ENCODE data around the gene GMDS. TPM values are rescaled to one million over a fixed set of nuclear protein-coding genes. Genes with fewer than 3 reads are reported as not detected.

The GMDS gene
- total RNA-seq, 1 experiment from 2014 or later: 27.6 TPM

DNA sequence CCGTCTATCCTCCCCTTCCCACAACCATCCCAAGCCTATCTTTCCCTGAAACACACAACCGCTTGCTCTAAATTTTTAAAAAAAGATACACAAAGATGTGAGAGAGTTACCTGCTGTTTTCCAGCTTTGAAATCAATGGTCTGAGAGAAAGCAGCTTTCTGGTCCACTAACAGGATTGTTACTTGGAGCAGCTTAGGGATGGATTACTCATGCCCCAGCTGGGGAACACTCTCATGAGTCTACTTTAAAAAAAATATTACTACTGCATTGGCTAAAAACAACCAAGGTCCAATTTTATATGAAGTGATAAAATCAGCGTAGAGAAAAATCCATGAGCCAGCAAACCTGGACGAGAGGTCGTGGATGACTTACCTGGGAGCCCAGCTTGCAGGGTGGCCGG, 665.3 kb downstream of the GMDS start:
- Histone ChIP-seq H2BK20ac (ENCODE audit: low read depth, low read length, poor library complexity, severe bottlenecking) (no peak overlapping the region), H2AFZ (ENCODE audit: low read length) (no peak overlapping the region), H3K79me1 (ENCODE audit: insufficient read depth, low read depth, low read length, poor library complexity, severe bottlenecking) (no peaks in the 10 kb centered on the region), H2BK15ac (ENCODE audit: low read depth, low read length) (no peak overlapping the region), H3T11ph (ENCODE audit: low read length) (no peak overlapping the region), H3K14ac (ENCODE audit: insufficient read depth, low read length) (no peak overlapping the region), H3K4me1 (ENCODE audit: insufficient read depth, low read length) (no peaks in the 10 kb centered on the region), H3K23me2 (ENCODE audit: insufficient read length, low read depth, low read length, poor library complexity, severe bottlenecking) (no peaks in the 10 kb centered on the region), H2BK5ac (ENCODE audit: insufficient read length, low read length) (no peak overlapping the region), H3K56ac (ENCODE audit: insufficient read length, low read depth, low read length) (no peak overlapping the region), H2BK12ac (ENCODE audit: insufficient read length, low read depth, low read length) (no peak overlapping the region), H3K9ac (ENCODE audit: extremely low read depth, insufficient read length, low read length) (no peak overlapping the region), H4K20me1 (ENCODE audit: control insufficient read depth, insufficient read depth, insufficient read length) (no peaks in the 10 kb centered on the region), H3K27me3 (ENCODE audit: insufficient read depth, low read length) (no peaks in the 10 kb centered on the region), H3K79me2 (ENCODE audit: insufficient read depth, low read length) (no peaks in the 10 kb centered on the region), H3K4me2 (ENCODE audit: insufficient read depth, insufficient read length, low read length) (no peak overlapping the region), H2AK5ac (ENCODE audit: insufficient read length, low read length) (no peak overlapping the region), H3K9me3 (ENCODE audit: control insufficient read depth, low read depth, low read length) (no peaks in the 10 kb centered on the region), H4K91ac (ENCODE audit: insufficient read length, low read depth, low read length) (no peak overlapping the region), H2BK120ac (ENCODE audit: low read depth, low read length, poor library complexity, severe bottlenecking) (no peak overlapping the region), H3K27ac (ENCODE audit: insufficient read length, low read depth, low read length) (no peak overlapping the region), H4K8ac (replicated peaks; ENCODE audit: insufficient read length, low read depth, low read length) (no peak overlapping the region), H4K5ac (ENCODE audit: insufficient read length, low read depth, low read length) (no peak overlapping the region), H3K18ac (ENCODE audit: insufficient read length, low read depth, low read length) (no peak overlapping the region), H3K23ac (ENCODE audit: insufficient read length, low read depth, low read length) (no peak overlapping the region), H3K4ac (ENCODE audit: low read depth, low read length) (no peak overlapping the region)
- WGBS (ENCODE audit: extremely low coverage, insufficient read length, low lambda C conversion rate): no CpG with 5 or more reads among the region's 6 CpGs
- TF ChIP-seq, protein P1, sequence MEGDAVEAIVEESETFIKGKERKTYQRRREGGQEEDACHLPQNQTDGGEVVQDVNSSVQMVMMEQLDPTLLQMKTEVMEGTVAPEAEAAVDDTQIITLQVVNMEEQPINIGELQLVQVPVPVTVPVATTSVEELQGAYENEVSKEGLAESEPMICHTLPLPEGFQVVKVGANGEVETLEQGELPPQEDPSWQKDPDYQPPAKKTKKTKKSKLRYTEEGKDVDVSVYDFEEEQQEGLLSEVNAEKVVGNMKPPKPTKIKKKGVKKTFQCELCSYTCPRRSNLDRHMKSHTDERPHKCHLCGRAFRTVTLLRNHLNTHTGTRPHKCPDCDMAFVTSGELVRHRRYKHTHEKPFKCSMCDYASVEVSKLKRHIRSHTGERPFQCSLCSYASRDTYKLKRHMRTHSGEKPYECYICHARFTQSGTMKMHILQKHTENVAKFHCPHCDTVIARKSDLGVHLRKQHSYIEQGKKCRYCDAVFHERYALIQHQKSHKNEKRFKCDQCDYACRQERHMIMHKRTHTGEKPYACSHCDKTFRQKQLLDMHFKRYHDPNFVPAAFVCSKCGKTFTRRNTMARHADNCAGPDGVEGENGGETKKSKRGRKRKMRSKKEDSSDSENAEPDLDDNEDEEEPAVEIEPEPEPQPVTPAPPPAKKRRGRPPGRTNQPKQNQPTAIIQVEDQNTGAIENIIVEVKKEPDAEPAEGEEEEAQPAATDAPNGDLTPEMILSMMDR (conservative IDR thresholded peaks at IDR 0.05): no peak
- Mint-ChIP-seq H3K27ac (no peak overlapping the region), H3K9me3 (no peaks in the 10 kb centered on the region), H3K4me3 (no peak overlapping the region), H3K27me3 (ENCODE audit: low read depth) (peaks cover 15% of the 10 kb centered on the region), H3K4me1 (peaks cover 13 to 14% of the 10 kb centered on the region in 2 experiments), H3K36me3 (ENCODE audit: insufficient read depth in 1 of 3, low read depth in 3 of 3) (no peaks in the 10 kb centered on the region)
- DNase-seq: no peak
